HG03064 (cell line): ENCODE results near the gene PTPRB.

Experiments used
- ATAC-seq: cut with Tn5 transposase; IDR thresholded peaks from one replicate; pipeline ENCODE4 v1.9.1; 2021; ENCODE audit warnings: low read depth; ENCODE audit not compliant: unreplicated experiment

Gene PTPRB

DNA sequence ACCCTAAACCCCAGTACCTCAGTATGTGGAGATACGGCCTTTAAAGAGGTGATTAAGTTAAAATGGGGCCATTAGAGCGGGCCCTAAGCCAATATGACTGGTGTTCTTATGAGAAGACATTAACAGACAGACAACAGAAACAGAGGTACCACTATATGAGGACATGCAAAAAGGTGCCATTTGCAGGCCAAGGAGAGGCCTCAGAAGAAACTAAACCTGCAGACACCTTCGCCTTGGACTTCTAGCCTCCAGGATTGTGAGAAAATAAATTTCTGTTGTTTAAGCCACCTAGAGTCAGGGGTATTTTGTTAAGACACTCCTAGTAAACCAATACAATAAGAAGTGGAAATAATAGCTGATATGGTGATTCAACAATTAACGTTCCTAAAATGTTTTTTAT, 32.6 kb downstream of the PTPRB start:
- no peak for ATAC-seq

DNA sequence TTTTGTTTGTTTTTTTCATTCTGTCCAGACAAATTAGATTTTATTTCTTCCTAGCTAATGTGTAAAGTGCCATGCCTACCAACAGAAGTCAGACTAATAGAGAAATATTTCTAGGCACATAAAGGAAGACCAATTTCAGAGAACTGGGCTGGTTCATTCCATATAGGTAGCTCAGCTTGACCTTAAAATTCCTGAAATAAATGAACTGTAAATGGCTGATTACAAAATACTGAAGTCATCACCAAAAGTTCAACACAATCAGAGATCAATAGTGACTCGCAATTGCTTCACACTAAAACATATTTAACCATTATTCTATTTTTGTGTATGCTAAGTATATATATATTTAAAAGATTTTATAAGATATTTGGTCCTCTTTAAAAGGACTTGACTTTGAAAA, 34.2 kb downstream of the PTPRB start:
- no peak for ATAC-seq

DNA sequence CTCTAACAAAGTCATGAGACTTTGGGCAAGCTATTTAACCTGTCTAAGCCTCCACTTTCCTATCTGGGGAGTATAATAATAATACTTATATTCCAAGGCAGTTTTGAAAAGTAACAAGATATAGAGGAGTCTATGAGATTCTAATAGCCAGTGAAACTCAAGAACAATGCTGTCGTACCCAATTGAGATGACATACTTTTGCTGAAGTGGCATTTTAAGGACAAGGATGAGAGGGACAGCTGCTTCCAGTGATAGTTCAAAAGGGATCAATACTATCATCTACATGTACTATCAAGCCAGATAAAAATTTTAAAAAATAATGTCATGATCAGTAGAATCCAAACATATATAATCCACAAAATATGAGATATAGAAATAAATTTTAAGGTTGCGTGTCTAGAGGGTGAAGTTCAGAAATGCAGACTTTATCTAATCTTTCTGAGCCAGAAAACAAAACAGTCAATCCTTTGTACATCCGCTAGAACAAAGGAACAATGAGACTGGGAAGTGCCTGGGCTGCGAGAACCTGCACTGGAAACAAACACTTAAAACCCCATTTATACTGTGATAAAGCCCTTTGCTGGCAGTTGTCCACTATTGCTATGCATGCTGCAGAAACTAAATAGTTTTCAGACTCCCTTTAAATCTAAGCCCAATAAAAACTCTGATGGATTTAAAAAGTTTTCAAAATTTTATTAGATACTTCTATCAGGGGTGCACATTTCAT, 38.6 kb downstream of the PTPRB start:
- ATAC-seq, result no peak

DNA sequence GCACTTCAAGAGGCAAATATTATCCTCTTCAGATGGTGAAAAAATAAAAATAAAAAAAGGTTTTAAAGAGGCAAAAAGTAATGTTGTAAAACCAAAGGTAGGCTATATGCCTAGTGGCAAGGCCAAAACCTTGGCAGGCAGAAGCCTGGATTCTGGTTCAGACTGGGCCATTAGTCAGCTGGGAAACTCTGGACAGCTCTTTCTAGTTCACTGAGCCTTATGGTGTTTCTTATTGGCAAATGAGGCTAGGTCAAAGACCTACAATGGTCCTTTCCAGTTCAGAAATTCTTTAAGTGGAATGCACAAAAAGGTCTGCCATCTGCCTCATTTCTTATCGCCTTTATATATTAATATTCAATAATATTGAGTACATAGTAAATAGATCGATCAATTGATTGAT, 44.6 kb downstream of the PTPRB start:
- ATAC-seq, result no peak

DNA sequence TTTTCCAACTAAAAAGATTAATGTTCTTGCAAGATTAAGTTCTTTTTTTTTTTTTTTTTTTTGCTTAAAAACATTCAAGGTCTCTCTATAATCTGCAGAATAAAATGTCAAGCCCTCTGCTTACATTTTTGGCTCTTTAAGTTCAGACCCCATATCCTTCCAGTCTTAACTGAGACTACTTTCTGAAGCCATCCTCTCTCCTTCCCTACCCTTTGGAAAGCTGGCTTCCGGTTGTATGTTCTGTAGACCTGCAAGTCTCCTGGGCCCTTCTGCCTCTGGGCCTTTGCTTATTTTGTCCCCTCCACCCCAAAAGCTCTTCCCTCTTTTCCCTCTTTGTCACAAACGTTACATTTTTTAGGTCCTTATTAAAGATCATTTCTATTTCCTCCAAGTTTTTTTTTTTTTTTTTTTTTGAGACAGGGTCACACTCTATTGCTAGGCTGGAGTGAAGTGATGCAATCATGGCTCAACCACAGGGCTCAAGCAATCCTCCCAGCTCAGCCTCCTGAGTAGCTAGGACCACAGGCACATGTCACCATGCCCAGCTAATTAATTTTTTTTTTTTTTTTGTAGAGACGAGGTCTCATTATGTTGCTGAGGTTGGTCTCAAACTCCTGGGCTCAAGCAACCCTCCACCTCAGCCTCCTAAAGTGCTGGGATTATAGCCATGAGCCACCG, 46.5 kb downstream of the PTPRB start:
- no peak for ATAC-seq

DNA sequence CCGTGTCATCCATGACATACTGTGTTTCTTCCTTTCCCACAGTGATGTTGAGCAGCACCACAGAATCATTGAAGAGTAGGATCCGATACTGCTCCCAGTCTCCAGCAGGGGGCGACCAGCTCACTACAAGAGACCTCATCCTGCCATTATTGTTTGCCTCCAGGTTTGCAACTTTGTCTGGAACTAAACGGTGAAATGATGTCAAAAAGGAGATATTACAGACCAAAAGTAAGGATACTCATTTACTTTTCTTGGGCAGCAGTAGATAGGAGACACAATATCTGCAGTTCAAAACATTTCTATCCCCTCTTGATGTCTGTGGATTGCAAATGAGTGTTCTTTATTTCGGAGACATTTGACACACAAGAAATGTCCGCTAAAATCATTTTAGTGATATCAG, 47.2 kb downstream of the PTPRB start:
- ATAC-seq, result peak; percentile 89

DNA sequence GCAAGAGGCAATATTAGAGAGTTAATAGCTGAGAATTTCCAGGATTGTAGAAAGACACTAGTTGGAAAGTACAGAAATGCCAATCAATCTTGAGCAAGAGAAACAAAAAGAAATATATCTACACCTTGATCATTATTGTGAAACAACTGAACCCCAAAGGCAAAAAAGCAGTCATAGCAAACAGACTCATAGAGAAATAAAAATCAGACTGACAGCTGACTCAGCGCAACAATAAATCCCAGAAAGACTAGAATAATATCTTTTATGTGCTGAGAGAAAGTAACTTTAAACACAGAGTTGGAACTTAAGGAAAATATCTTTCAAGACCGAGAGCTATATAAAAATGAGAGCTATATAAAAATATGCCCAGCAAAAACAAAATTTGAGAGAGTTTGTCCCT, 52.9 kb downstream of the PTPRB start:
- ATAC-seq, result no peak

DNA sequence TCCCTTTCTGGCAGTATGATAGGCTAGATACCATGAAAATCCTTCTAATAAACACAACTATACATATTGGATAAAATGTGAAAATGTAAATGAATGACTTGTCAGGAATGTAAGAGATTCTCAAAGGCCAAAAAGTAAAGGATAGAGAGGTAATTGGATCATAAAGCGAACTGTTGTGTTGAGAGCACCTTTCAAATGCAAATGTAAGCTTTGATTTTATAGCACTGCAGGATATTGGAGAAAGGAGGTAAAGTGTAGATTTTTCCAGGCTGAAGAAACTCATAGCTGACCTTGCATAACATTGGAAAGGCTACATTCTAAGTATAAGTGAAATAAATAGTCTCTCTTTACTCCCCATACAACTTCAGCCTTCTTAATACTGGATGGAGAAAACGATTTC, 54.0 kb downstream of the PTPRB start:
- ATAC-seq, result no peak

DNA sequence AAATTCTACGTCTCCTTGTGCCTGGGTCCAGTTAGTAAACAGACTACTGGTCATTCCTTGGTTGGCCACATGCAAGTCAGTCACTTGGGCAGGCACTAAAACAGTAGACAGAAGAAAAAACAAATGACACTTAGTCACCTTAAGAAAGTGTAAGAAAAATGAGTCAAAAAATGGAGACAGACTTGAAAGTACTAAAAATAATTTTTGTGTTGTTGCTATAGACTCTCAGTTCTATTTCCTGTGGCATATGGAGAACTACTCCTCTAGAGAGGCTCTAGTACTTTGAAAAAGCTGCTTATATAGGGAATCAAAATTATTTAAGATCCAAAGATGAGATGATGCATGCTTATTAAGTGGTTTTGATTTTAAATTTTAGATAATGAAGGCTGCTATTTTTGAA, 56.0 kb downstream of the PTPRB start:
- no peak for ATAC-seq

DNA sequence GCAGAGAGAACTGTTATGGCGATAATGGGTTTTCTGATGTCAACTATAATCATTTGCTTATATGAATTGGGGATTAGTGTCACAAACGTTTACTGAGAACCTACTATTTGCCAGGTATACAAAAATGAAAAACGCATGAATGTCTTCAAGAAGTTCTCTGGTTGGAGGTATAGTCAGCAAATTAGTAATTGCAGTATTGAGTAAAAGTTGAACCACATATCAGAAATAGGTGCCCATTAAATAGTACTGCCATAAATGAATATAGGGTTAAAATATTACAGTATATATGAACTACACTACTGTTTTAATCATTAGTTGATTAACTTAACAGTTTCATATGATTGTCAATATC, 60.0 kb downstream of the PTPRB start:
- no peak for ATAC-seq

DNA sequence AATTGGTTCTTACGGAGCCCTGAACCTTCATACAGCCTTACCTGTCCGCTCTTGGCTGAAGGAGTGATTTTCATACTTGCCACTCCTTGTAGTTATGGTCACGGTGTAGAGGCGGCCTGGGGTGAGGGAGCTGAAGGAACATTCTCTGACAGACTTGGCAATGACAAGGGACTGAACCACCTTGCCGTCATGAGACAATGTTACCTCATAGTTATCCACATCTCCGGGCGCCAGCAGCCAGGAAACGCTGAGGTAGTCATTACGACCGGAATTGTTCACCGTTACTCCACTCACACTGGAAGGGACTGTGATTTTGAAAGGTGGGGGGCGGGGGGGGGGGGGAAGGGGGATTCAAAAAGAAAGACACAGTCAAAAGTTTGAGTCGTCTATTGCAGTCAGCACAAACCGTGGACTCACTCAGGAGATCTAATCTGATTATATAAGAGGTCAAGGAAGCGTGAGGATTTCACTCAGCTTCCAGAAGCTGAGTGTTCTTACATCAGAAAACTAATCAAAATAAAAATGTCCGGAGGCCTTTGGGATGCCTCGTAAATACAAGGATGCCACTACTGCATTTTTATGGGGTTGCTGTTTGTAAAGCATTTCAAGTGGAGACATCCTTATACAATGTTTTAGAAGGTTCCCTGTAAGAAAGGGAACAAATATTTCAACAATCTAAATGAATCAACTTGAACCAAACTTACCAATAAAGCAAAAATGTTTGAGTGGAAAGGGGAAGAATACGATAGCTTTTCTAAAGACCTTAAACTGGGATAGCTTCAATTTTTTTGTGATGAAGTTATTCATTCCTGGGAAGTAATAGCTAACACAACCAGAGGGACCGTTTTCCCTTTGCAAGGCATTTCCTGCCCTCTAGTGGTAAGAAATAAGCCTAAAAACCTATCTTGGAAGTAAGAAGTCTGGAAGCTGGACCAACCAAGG, 60.6 kb downstream of the PTPRB start:
- ATAC-seq, result no peak

DNA sequence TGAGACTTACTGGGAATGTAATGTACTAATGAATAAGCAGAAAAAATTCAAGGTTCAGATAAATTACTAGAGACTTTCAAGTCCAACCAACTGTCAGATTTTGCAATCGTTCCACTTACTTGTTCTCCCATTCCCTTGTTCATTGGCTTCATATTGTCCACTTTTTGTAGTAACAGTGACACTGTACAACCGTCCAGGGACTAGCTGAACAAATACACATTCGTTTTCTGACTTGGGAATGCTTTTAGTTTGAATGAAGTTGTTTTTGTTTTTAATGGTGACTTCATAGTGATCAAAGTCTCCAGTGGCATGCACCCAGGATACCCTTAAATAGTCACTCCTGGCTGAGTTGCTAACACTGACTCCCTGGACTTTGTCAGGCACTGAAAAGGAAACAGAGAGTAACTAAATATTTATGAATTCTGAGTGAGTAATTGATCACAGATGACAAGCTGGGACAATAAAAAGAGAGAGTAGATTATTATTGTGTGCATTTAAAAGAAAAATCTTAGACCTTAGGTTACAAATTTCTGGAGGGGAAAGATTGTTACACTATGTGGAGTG, 65.4 kb downstream of the PTPRB start:
- no peak for ATAC-seq

DNA sequence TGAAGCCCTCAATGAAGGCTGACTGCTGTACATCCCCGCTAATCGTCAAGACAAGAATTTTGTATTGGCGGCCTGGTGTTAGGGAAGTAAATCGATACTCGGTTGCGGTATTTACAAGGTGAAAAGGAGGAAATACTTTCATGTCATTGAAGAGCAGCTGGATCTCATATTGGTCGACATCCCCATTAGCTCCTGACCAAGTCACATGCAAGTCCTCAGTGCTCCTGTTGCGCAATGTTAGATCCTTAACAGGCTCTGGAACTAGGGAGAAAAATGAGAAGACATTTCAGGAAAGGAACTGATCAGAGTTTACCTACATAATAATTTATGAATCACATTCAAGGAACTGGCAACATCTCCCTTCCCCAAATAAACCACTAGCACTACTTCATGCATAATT, 66.2 kb downstream of the PTPRB start:
- no peak for ATAC-seq

DNA sequence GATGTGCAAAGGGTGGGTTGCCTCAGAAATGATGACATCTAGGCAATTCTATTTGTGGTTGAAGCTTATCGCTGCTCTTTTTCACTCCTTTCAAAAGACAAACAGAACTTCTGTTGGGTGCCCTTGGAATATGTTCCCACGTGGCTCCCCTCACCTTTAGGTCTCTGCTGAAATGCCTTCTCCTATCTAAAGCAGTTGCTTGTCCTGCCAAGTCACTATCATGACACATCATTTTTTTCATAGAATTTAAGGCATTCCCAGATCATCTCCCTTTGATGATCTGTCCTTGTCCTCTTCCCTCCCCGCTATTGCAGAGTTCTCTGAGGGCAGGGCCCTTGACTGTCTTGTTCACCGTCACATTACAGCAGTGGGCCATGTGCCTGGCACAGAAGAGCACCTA, 75.7 kb downstream of the PTPRB start:
- ATAC-seq, result no peak

DNA sequence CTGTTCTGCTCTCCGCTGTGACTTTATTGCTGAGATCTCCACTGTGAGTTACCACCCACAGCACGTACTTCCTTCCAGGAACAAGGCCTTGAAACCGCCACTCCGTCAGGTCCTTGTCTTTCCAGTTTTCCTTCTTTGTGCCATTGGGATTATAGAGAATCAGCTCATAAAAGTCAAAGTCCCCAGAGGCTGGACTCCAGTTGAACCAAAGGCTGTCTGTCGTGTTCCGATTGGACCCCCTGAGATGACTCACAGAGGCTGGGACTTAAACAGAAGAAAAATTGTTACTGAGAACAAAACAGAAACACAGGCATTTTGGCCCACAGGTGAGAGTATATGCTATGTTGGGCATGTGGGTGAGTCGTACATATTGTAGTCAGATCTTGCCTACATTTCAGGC, 76.6 kb downstream of the PTPRB start:
- no peak for ATAC-seq

DNA sequence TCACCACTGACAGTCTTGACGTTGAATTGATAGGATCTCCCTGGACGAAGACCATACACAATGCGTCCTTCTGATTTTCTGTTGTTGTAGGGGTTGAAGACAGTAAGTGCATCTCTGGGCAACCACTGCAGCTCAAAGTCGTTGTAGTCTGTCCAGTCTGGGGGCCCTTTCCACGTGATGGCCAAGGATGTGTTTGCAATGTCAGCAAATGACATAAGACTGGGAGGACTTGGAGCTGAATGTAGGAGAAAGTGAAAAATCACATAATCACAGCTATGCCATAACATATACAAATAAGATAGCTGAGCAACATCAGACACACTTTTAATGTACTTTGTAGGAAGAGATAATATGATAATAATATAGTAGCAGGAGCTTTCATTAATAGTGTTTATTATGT, 77.8 kb downstream of the PTPRB start:
- ATAC-seq, result no peak

DNA sequence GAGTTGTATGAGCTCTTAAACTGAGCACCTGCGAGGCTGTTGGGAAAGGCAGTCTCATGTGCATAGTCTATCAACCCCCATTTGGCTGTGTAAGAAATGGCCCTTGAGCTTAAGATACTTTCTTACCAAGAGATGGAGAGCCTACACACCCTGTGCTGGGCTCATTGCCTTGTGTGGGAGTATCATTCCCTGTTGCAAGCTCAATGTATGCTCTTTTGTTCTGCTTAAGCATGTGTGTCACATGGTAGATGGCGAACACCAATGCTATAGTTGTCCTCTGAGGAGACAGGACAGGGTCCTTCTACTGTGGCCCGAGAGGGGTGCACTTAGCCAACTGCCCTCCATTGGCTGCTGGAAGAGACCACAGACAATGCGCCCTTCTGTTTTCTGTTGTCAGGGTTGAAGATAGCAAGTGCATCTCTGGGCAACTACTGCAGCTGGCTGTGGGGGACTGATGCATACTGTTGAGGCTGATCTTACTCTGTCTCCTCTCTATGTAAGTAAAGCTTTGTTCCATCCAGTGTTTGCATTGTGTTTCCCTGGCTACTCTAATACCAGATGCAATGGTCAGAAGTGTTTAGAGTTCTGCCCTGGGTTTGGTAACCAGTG, 79.5 kb downstream of the PTPRB start:
- no peak for ATAC-seq

DNA sequence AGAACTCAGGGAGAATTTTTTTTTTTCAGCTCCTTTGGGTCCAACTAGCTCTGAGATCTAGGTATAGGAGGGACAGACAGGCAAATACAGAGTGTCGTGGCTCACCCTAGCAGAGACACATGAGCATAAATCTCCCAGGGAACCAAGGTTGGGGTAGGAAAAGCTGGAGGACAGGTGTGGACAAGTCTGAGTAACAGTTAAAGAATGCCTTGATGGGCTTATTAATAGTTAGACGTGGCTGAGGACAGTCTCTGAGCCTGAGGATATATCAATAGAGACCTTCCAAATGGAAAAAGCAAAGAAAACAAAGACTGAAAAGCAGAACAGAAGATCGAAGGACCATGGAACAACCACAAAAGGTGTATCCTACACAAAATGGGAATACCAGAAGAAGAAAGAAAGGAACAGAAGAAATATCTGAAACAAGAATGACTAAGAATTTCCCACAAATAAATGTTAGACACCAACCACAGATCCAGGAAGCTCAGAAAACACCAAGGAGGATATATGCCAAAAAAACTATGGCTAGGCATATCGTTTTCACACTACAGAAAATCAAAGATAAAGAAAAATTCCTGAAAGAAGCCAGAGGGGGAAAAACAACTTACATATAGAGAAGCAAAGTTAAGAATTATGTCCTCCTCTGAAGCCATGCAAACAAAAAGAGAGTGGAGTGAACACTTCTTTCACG, 80.9 kb downstream of the PTPRB start:
- ATAC-seq, result no peak

DNA sequence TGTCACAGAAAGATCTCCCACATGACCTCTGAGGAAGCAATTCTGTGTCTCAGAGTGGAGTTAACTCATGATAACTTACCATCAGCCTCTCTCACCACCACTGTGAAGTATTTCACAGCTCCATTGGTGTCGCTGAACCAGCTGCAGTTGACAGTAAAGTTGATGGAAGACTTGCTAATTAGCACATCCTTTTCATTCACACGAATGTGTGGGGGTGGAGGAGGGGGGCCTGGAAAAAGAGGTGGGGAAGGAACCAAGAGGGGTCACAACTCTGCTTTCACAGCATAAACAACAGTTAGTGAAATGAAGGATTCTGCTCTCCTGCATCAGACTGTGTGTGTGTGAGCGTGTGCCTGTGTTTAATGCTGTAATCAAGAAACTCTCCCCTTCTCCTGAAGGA, 82.1 kb downstream of the PTPRB start:
- ATAC-seq, result no peak

DNA sequence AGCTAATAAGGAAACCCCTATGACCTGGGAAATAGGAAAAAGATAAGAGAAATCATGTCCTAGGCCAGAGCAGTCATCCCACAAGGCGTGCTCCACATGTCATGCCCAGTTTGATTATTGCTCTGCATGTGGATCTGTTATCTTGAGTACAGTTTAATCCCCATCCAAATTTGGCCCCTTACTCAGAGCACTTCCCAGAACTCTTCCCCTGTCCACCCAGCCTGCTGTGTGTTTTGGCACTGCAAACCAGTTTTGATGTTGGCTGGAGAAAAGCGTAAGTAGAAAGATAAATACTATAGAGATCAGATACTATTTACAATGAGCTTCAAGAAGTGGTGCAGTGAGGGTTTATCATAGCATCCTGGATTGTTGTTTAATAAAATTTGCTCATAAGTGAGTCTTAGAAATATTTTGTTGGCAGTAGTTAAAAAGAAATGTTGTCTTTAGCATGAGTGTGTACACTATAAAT, 83.8 kb downstream of the PTPRB start:
- ATAC-seq, result no peak
